VCaP (cell line): ENCODE results near the gene KLHL40.

Experiments
- H3K27ac ChIP-seq: fragments of 450-650 bp; 2 replicates; pipeline ENCODE4 v1.5.1; 2017
- TF ChIP-seq, protein P1 (sequence below): fragments of 450-650 bp; conservative IDR thresholded peaks from 2 replicates; pipeline ENCODE4 v1.5.1; 2017; ENCODE audit warnings: mild to moderate bottlenecking, moderate library complexity

Gene KLHL40

DNA sequence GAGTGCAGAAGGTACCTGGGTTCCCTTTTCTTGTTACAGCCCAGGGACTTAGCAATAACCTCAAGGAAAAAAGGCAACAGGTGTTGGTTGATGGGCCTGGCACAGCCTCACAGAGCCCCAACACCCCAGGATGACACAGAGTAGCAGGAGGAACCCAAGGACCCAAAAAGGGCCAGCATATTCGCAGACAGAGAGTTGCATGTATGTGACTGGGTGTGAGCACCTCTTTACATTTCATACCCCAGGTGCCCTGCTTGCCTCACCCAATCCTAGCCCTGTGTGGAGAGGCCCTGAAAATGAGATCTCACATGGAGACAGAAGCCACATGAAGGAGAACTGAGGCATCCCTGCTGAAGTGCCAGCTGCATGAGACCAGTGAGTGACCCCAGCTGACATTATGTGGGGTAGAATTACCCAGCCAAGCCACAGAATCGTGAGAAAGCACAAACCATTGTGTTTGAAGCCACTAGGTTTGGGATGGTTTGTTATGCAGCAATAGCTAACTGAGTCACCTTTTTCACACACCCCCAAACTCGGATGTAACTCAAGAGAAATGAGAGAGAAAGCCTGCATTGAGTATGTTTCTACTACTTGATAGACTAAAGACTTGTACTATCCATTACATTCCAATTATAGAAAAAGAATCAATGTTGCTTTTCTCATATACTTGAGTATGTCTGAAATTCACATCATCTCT is 43.5 kb downstream of the KLHL40 start:
- no peak overlapping the region for H3K27ac ChIP-seq
- TF ChIP-seq, protein P1, sequence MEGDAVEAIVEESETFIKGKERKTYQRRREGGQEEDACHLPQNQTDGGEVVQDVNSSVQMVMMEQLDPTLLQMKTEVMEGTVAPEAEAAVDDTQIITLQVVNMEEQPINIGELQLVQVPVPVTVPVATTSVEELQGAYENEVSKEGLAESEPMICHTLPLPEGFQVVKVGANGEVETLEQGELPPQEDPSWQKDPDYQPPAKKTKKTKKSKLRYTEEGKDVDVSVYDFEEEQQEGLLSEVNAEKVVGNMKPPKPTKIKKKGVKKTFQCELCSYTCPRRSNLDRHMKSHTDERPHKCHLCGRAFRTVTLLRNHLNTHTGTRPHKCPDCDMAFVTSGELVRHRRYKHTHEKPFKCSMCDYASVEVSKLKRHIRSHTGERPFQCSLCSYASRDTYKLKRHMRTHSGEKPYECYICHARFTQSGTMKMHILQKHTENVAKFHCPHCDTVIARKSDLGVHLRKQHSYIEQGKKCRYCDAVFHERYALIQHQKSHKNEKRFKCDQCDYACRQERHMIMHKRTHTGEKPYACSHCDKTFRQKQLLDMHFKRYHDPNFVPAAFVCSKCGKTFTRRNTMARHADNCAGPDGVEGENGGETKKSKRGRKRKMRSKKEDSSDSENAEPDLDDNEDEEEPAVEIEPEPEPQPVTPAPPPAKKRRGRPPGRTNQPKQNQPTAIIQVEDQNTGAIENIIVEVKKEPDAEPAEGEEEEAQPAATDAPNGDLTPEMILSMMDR: no peak

- no peak overlapping the region for H3K27ac ChIP-seq
- TF ChIP-seq, protein P1: no peak
Measured at GRCh38 chr3:42729404-42730145, 44.2 kb downstream of the KLHL40 start.

DNA sequence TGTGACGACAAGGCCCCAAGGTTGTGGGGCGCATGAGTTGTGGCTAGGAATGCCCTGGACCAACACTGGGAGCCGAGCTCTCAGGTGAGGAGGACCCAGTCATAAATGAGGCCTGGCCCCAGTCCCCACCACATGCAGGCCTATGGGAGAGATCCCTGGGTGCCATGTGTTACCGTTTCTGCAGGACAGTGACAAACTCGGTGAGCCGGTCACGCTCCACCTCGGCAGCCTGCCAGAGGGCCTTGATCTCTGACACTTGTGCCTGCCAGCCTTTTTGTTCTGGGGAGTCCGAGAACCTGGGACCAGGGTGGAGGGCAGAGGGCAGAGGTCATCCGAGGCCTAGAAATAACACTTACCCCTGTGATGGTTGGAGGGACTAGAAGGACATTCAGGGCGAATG is 45.0 kb downstream of the KLHL40 start:
- TF ChIP-seq, protein P1: no peak
- H3K27ac ChIP-seq: no peak overlapping the region

- no peak overlapping the region for H3K27ac ChIP-seq
- TF ChIP-seq, protein P1: no peak
Measured at GRCh38 chr3:42730706-42731420, 45.5 kb downstream of the KLHL40 start.

DNA sequence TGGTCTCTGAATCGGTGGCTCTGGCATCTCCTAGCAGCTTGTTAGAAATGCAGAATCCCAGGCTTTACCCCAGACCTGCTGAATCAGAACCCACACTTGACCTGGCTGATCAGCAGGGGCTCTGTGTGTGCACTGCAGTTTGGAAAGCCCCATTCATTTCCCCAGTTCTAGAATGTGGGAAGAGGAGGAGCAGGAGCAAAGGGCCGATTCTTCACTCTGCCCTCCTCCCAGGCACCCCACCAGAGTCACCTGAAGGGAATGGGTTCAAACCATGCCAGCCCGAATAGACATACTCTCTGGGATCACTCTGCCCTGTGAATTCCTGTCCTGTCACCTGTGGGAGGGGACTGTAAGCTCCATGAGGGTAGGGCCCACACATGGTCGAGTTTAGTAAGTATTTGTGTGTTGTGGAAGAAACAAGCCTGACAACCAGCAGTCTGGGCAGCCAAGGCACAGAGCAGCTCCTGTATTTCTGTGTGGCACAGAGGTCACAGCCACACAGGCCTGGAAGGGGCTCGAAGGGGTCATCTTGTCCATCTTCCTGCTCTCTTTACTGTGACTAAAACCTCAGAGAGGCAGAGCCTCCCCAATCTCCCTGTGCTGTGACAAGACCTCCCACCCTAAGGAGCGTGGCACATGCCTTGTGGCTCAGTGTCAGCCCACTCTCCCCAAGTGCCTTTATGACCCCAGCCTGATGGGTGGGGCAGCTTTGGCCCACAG is 46.3 kb downstream of the KLHL40 start:
- no peak overlapping the region for H3K27ac ChIP-seq
- TF ChIP-seq, protein P1: no peak

DNA sequence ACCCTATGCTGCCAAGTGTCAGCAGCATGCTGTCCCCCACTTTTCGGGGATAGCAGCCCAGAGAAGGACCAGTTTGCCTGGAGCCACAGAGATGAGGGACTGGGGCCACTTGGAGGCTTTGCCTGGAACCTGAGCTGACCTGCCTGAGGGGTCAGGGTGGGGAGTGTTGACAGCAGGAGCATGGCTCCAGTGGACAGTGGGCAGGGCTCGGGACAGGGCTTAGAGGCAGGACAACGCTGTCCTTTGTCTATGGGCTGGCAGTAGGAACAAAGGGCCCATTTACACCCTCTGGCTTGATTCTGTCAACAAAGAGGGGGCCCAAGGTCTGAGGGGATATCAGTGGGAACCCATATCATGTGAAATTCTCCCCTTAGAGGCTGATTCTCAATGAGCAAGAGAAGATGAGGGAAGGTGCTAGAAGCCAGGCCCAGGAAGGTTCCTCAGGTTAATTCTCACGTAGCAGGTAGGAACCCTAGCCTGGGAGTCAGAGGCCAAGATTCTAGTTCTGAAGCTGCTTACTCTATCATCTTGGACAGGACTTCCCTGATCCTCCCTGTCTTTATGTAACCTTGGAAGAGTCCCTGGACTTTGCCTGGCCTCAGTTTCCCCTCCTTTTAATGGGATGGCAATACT is 47.0 kb downstream of the KLHL40 start:
- no peak overlapping the region for H3K27ac ChIP-seq
- TF ChIP-seq, protein P1: no peak
